ENCODE results near the gene MAP1B. TPM values are rescaled to one million over a fixed set of nuclear protein-coding genes. Genes with fewer than 3 reads are reported as not detected.

The MAP1B gene
- total RNA-seq, 4 donors from 2014 or later: 44.2 to 120 (median 83.4) TPM

DNA sequence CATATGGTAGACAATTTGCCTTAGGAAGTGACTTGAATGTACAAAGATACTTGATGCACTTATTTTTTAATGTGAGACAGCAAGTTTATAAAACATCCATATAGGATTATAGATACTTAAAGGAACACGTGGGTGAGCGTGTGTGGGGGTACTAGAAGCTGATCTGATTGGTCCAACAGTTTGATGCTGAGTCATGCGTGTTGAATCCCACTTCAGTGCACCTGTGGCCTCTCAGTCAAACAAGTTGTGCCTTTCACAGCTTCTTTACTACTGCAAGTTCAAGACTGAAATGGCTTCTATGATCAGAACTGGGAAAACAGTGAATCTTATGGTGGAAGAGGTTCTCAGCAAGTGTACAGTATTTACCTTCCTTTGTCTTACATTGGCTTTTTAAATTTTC is 98.9 kb downstream of the MAP1B start:
- in situ Hi-C loops (cut with MboI; ENCODE audit: low sequenced_read_pairs in 4 of 4): no loop called here
- intact Hi-C loops (cut with DNase I; ENCODE audit: low total_unique reads): no loop called here
- no peaks in the 10 kb centered on the region for H3K9me3 ChIP-seq
- no peak overlapping the region for H3K27ac ChIP-seq
- no peak overlapping the region for H3K4me3 ChIP-seq
- TF ChIP-seq CTCF (IDR thresholded peaks at IDR 0.05 in 4 of 5, conservative IDR thresholded peaks at IDR 0.05 in 1 of 5) (no peak), POLR2A (IDR thresholded peaks at IDR 0.05) (no peak)
- ATAC-seq (no peak), DNase-seq (no peak)
- H3K4me1 ChIP-seq: peaks cover 1 to 6% of the 10 kb centered on the region in 2 donors
- H3K36me3 ChIP-seq: no peaks in the 10 kb centered on the region
- H3K27me3 ChIP-seq: no peaks in the 10 kb centered on the region

DNA sequence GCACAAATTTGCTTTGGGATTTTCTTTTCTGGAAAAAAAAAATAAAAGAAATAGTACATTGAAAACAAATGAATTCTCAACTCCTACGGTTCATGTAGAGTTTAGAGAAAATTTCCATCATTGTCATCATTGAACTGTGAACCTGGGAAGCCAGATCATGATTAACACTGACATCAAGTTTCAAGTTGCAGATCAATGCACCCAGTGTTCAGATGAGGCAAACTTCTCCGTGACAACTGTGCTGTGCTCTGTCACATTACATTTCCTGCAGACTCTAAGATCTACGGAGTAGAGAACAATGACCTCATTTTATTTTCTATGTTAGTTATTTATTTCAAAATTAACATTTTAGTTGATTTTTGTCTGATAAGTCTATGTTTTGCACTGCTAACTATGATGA is 99.7 kb downstream of the MAP1B start:
- in situ Hi-C loops (cut with MboI; ENCODE audit: low sequenced_read_pairs in 4 of 4) (no loop called here), intact Hi-C loops (cut with DNase I; ENCODE audit: low total_unique reads) (no loop called here)
- Histone ChIP-seq H3K36me3 (no peaks in the 10 kb centered on the region), H3K27ac (no peak overlapping the region), H3K9me3 (no peaks in the 10 kb centered on the region), H3K27me3 (no peaks in the 10 kb centered on the region), H3K4me3 (no peak overlapping the region), H3K4me1 (peaks cover 5 to 6% of the 10 kb centered on the region in 2 donors)
- TF ChIP-seq POLR2A (IDR thresholded peaks at IDR 0.05) (no peak), CTCF (IDR thresholded peaks at IDR 0.05 in 4 of 5, conservative IDR thresholded peaks at IDR 0.05 in 1 of 5) (no peak)
- no peak for ATAC-seq
- DNase-seq: no peak

GRCh38 chr5:72208324-72208926 is 101.2 kb downstream of the MAP1B start:
- ATAC-seq (no peak), DNase-seq (no peak)
- intact Hi-C loops (cut with DNase I; ENCODE audit: low total_unique reads) (no loop called here), in situ Hi-C loops (cut with MboI; ENCODE audit: low sequenced_read_pairs in 4 of 4) (no loop called here)
- peaks cover 5 to 6% of the 10 kb centered on the region in 2 donors for H3K4me1 ChIP-seq
- no peak overlapping the region for H3K4me3 ChIP-seq
- H3K27me3 ChIP-seq: no peaks in the 10 kb centered on the region
- H3K36me3 ChIP-seq: no peaks in the 10 kb centered on the region
- no peaks in the 10 kb centered on the region for H3K9me3 ChIP-seq
- no peak for TF ChIP-seq POLR2A (IDR thresholded peaks at IDR 0.05)
- no peak for TF ChIP-seq CTCF (IDR thresholded peaks at IDR 0.05 in 4 of 5, conservative IDR thresholded peaks at IDR 0.05 in 1 of 5)
- no peak overlapping the region for H3K27ac ChIP-seq

- intact Hi-C loops (cut with DNase I; ENCODE audit: low total_unique reads) (no loop called here), in situ Hi-C loops (cut with MboI; ENCODE audit: low sequenced_read_pairs in 4 of 4) (no loop called here)
- Histone ChIP-seq H3K27ac (no peak overlapping the region), H3K4me3 (no peak overlapping the region), H3K4me1 (peaks cover 5 to 6% of the 10 kb centered on the region in 2 donors), H3K27me3 (no peaks in the 10 kb centered on the region), H3K36me3 (no peaks in the 10 kb centered on the region), H3K9me3 (no peaks in the 10 kb centered on the region)
- ATAC-seq (no peak), DNase-seq (no peak)
- TF ChIP-seq POLR2A (IDR thresholded peaks at IDR 0.05) (no peak), CTCF (IDR thresholded peaks at IDR 0.05 in 4 of 5, conservative IDR thresholded peaks at IDR 0.05 in 1 of 5) (no peak)
Observed at GRCh38 chr5:72209147-72210115, 102.2 kb downstream of the MAP1B start.
